GM19099 (cell line): Measurements from ENCODE around the gene ZNF740.

Experiments used
- POLR2A ChIP-seq: IDR thresholded peaks from 3 replicates; pipeline ENCODE4 v1.6.1; 2011; ENCODE audit warnings: low read depth; ENCODE audit not compliant: insufficient read length; ENCODE audit errors: extremely low read depth

The ZNF740 gene

DNA sequence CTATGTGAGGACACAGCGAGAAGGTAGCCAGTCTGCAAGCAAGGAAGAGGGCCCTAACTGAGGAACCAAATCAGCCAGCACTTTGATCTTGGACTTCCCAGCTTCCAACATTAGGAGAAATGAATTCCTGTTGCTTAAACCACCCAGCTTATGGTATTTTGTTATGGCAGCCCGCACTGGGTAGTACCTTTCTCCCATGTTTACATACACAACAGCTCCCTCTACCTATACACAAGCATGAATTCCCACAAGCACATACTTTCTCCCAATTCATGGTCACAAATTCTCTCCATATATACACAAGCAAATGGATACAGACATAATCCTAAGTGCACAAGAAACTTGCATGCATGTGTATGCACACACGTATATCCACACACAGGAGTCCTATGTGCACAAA lies 19.2 kb downstream of the ZNF740 start:
- no peak for TF ChIP-seq POLR2A

GRCh38 chr12:53200107-53200457 lies 19.6 kb downstream of the ZNF740 start:
- TF ChIP-seq POLR2A, result no peak

- no peak for TF ChIP-seq POLR2A
These were observed 20.1 kb downstream of the ZNF740 start for GRCh38 chr12:53200458-53201176.

DNA sequence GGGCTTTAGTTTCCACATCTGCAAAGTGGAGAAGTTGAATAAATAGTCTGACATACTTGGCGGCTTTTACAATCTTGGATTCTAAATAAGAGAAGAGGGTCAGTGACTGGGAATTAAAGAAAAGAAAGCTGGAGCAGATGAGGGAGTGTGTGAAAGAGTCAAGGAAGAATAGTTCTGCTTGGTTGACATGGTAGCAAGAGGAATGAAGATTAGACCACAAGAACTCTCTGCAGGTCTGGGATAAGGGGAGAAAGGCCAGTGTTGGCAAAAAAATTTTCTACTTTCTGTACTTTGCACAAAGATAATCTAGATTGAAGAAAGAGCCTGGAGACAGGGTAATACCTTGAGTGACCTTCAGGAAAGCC lies 20.6 kb downstream of the ZNF740 start:
- TF ChIP-seq POLR2A, result no peak

- TF ChIP-seq POLR2A, result no peak
These were observed 21.1 kb downstream of the ZNF740 start for GRCh38 chr12:53201639-53202038.

- TF ChIP-seq POLR2A, result no peak
These were observed 23.8 kb downstream of the ZNF740 start for GRCh38 chr12:53204351-53204750.

- TF ChIP-seq POLR2A, result peak; percentile 71
These were observed 25.4 kb downstream of the ZNF740 start for GRCh38 chr12:53205747-53206419.

DNA sequence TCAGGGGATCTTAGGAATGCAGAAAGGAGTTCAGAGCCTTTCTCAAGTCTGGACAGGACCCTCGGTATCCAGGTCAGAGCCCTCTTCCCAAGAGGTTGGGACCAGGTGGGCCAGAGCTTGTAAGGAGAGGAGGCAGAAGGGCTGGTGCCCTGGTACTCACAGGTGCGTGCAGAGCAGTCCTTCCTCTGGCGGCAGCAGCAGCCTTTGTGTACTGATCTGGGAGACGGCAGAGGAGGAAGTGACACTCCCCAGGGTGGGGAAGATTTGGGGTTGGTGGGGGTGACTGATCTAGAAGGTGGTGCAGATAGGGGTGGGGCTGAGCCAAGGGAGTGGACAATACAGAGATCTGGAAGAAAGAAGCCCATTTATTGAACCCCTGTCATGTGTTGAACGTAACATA lies 26.5 kb downstream of the ZNF740 start, which contains the start of gene ITGB7:
Gene ITGB7 (minus strand): TSS at position 210 of the 400 bp plus-strand sequence. CDS start 6,808 bp downstream, outside the sequence.
- TF ChIP-seq POLR2A, result peak; percentile 95

- TF ChIP-seq POLR2A, result no peak
These were observed 27.9 kb downstream of the ZNF740 start for GRCh38 chr12:53208435-53208834.

GRCh38 chr12:53208877-53209463 lies 28.4 kb downstream of the ZNF740 start:
- TF ChIP-seq POLR2A, result no peak

- no peak for TF ChIP-seq POLR2A
These were observed 30.3 kb downstream of the ZNF740 start for GRCh38 chr12:53210843-53211242.

- TF ChIP-seq POLR2A, result no peak
These were observed 31.2 kb downstream of the ZNF740 start for GRCh38 chr12:53211476-53212381.

DNA sequence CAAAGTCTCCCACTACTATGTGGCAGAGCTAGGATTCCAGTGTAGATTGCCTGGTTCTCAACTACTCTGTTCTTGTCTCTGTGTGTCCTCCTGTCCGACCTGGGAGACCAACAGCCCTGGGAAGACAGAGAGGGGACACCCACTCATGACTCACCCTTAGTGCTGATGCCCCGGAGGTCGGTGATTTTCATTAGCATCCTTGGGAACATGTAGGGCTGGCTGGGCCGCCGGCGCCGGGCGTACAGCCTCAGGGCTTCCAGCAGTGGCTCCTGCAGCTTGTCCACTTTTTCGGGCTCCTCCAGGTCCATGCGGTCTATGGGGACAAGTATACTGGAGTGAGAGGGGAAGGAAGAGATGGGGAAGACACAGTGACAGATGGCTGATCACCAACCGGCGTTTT lies 32.4 kb downstream of the ZNF740 start:
- TF ChIP-seq POLR2A, result no peak

DNA sequence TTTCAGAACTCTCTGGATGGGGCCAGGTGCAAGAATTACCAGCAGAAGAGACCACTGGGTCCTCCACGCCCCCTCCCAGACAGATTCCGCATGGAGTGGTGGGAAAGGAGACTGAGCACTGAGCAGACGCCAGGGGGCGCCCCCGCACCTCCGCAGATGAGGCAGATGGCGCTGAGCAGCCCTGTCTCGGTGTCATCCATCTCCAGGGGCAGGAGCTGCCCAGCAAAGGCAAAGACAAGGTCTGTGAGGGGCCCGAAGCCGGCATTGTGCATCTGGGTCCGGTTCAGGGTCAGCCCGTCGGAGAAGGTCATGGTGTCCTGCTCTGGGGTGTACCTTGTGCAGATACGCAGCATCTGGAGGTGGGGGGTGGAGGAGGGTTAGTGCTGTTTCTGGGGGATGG lies 32.8 kb downstream of the ZNF740 start:
- TF ChIP-seq POLR2A, result no peak

- no peak for TF ChIP-seq POLR2A
These were observed 33.7 kb downstream of the ZNF740 start for GRCh38 chr12:53214221-53214620.
